ENCODE results near the gene DLG2.

Gene DLG2

GRCh38 chr11:85196968-85197367 lies 430.2 kb downstream of the DLG2 start:
- H3K9me3 Mint-ChIP-seq: peaks cover 5% of the 10 kb centered on the region
- H3K4me3 Mint-ChIP-seq: no peak overlapping the region
- no peaks in the 10 kb centered on the region for H3K27me3 Mint-ChIP-seq (ENCODE audit: low read depth)
- no peak for TF ChIP-seq CTCF (IDR thresholded peaks at IDR 0.05; ENCODE audit: unreplicated experiment in 3 of 3)
- no peaks in the 10 kb centered on the region for H3K4me1 Mint-ChIP-seq
- no peak overlapping the region for H3K27ac Mint-ChIP-seq
- no peaks in the 10 kb centered on the region for H3K36me3 Mint-ChIP-seq (ENCODE audit: low read depth)

GRCh38 chr11:85195934-85196333 lies 431.2 kb downstream of the DLG2 start:
- no peaks in the 10 kb centered on the region for H3K9me3 Mint-ChIP-seq
- no peaks in the 10 kb centered on the region for H3K4me1 Mint-ChIP-seq
- no peak overlapping the region for H3K4me3 Mint-ChIP-seq
- H3K27me3 Mint-ChIP-seq (ENCODE audit: low read depth): no peaks in the 10 kb centered on the region
- H3K36me3 Mint-ChIP-seq (ENCODE audit: low read depth): no peaks in the 10 kb centered on the region
- no peak for TF ChIP-seq CTCF (IDR thresholded peaks at IDR 0.05; ENCODE audit: unreplicated experiment in 3 of 3)
- no peak overlapping the region for H3K27ac Mint-ChIP-seq

GRCh38 chr11:85187992-85188391 lies 439.2 kb downstream of the DLG2 start:
- TF ChIP-seq CTCF (IDR thresholded peaks at IDR 0.05; ENCODE audit: unreplicated experiment in 3 of 3): no peak
- H3K4me3 Mint-ChIP-seq: no peak overlapping the region
- H3K4me1 Mint-ChIP-seq: no peaks in the 10 kb centered on the region
- no peaks in the 10 kb centered on the region for H3K36me3 Mint-ChIP-seq (ENCODE audit: low read depth)
- H3K9me3 Mint-ChIP-seq: peaks cover 6% of the 10 kb centered on the region
- no peaks in the 10 kb centered on the region for H3K27me3 Mint-ChIP-seq (ENCODE audit: low read depth)
- no peak overlapping the region for H3K27ac Mint-ChIP-seq

- TF ChIP-seq CTCF (IDR thresholded peaks at IDR 0.05; ENCODE audit: unreplicated experiment in 3 of 3): no peak
- H3K4me3 Mint-ChIP-seq: no peak overlapping the region
- H3K9me3 Mint-ChIP-seq: peaks cover 6% of the 10 kb centered on the region
- no peaks in the 10 kb centered on the region for H3K36me3 Mint-ChIP-seq (ENCODE audit: low read depth)
- H3K4me1 Mint-ChIP-seq: peaks cover 6% of the 10 kb centered on the region
- no peak overlapping the region for H3K27ac Mint-ChIP-seq
- no peaks in the 10 kb centered on the region for H3K27me3 Mint-ChIP-seq (ENCODE audit: low read depth)
These were observed 442.4 kb downstream of the DLG2 start for GRCh38 chr11:85184721-85185120.

GRCh38 chr11:85182441-85183387 lies 444.4 kb downstream of the DLG2 start:
- Mint-ChIP-seq H3K4me3 (no peak overlapping the region), H3K9me3 (no peaks in the 10 kb centered on the region), H3K27ac (no peak overlapping the region), H3K4me1 (peaks cover 6% of the 10 kb centered on the region), H3K27me3 (ENCODE audit: low read depth) (no peaks in the 10 kb centered on the region), H3K36me3 (ENCODE audit: low read depth) (no peaks in the 10 kb centered on the region)
- TF ChIP-seq CTCF (IDR thresholded peaks at IDR 0.05; ENCODE audit: unreplicated experiment in 3 of 3): peak; percentile 34 to 49 (median 36)

GRCh38 chr11:85180528-85180927 lies 446.6 kb downstream of the DLG2 start:
- Mint-ChIP-seq H3K9me3 (peaks cover 10% of the 10 kb centered on the region), H3K27me3 (ENCODE audit: low read depth) (no peaks in the 10 kb centered on the region), H3K27ac (no peak overlapping the region), H3K4me1 (peaks cover 6% of the 10 kb centered on the region), H3K36me3 (ENCODE audit: low read depth) (no peaks in the 10 kb centered on the region), H3K4me3 (no peak overlapping the region)
- TF ChIP-seq CTCF (IDR thresholded peaks at IDR 0.05; ENCODE audit: unreplicated experiment in 3 of 3): no peak

Data from nephron (organoid).